Osteoblast (primary cell): ENCODE measurements around the gene IL22RA1. TPM values are rescaled to one million over a fixed set of nuclear protein-coding genes. Genes with fewer than 3 reads are reported as not detected.

Experiments used
- DNase-seq: peaks from one replicate; pipeline ENCODE4 v3.0.0; 2011; ENCODE audit warnings: low spot score, mixed read lengths; ENCODE audit not compliant: insufficient read length; ENCODE audit errors: missing footprints
- H2AFZ ChIP-seq: 2 replicates; pipeline ENCODE4 v1.6.0; 2011; ENCODE audit warnings: mild to moderate bottlenecking, low read length
- H3K27ac ChIP-seq: 2 replicates; pipeline ENCODE4 v1.5.1; 2011; ENCODE audit warnings: mild to moderate bottlenecking, low read depth, low read length, moderate library complexity
- H3K27me3 ChIP-seq: 2 replicates; pipeline ENCODE4 v1.6.0; 2012; ENCODE audit warnings: mild to moderate bottlenecking, control low read depth, inconsistent platforms, low read length, moderate library complexity; ENCODE audit not compliant: insufficient read depth
- H3K36me3 ChIP-seq: 2 replicates; pipeline ENCODE4 v1.5.1; 2011; ENCODE audit warnings: mild to moderate bottlenecking, low read length, control low read depth, moderate library complexity; ENCODE audit not compliant: insufficient read depth
- H3K4me1 ChIP-seq: 2 replicates; pipeline ENCODE4 v1.5.1; 2011; ENCODE audit warnings: mild to moderate bottlenecking, low read length, control low read depth, moderate library complexity; ENCODE audit not compliant: insufficient read depth
- H3K4me2 ChIP-seq: 2 replicates; pipeline ENCODE4 v1.6.0; 2011; ENCODE audit warnings: mild to moderate bottlenecking, low read length; ENCODE audit not compliant: insufficient read depth
- H3K4me3 ChIP-seq: fragments of 200-600 bp; sonication (generic); 3 replicates; pipeline ENCODE4 v1.5.1; 2012; ENCODE audit warnings: mild to moderate bottlenecking, low read length, inconsistent platforms; ENCODE audit not compliant: insufficient read depth
- H3K79me2 ChIP-seq: 2 replicates; pipeline ENCODE4 v1.6.0; 2012; ENCODE audit warnings: mild to moderate bottlenecking, low read length, control low read depth, inconsistent platforms; ENCODE audit not compliant: insufficient read depth
- H3K9me3 ChIP-seq: 2 replicates; pipeline ENCODE4 v1.5.1; 2011; ENCODE audit warnings: low read depth, low read length, control low read depth
- H4K20me1 ChIP-seq: 2 replicates; pipeline ENCODE4 v1.6.0; 2012; ENCODE audit warnings: mild to moderate bottlenecking, low read length, control low read depth; ENCODE audit not compliant: insufficient read depth
- CTCF ChIP-seq: IDR thresholded peaks from 2 replicates; pipeline ENCODE4 v1.5.1; 2011; ENCODE audit warnings: mild to moderate bottlenecking, low read depth, low read length, moderate library complexity; ENCODE audit errors: extremely low read depth
- total RNA-seq: library from RNA; depleted of rRNA; stranded (reverse); fragments of >200 nt; gene quantifications from 2 replicates; pipeline ENCODE4 v1.2.3, GENCODE V29; 2012

Gene IL22RA1
- total RNA-seq, 1 donor: under 0.01 TPM

DNA sequence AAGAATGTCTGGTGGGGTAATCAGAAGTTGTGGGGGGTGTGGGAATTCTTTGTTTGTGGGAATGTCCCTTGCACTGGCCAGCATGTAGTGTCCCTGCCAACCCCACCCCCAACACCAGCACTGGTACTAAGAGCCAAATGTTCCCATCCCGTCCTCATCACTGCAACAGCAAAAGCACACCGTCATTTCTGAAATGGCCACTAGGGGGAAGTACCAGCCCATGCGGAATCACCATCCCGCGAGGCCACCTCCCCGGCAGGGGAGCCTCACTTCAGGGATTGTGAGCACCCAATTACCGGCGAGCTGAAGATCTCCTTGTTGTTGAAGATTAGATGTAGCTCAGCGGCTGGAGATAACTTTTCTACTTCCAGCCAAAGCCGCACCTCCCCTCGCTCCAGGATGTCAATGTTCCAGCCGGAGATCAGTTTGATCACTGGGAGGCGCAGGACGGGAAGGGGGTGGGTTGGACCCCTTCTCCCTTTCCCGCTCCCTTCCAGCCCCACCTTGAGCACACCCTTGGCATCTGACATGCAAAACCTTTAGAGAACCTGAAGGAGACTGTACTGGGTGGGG, 72.0 kb downstream of the IL22RA1 start:
- no peaks in the 10 kb centered on the region for H3K9me3 ChIP-seq
- H3K36me3 ChIP-seq: no peaks in the 10 kb centered on the region
- TF ChIP-seq CTCF: peak; percentile 95
- no peak overlapping the region for H3K4me2 ChIP-seq
- H4K20me1 ChIP-seq: no peaks in the 10 kb centered on the region
- H3K27me3 ChIP-seq: peaks cover 8% of the 10 kb centered on the region
- peak overlapping the region; percentile 21 for H2AFZ ChIP-seq
- H3K4me1 ChIP-seq: no peaks in the 10 kb centered on the region
- H3K27ac ChIP-seq: no peak overlapping the region
- no peaks in the 10 kb centered on the region for H3K79me2 ChIP-seq
- peak; percentile 97 for DNase-seq
- H3K4me3 ChIP-seq: no peak overlapping the region

DNA sequence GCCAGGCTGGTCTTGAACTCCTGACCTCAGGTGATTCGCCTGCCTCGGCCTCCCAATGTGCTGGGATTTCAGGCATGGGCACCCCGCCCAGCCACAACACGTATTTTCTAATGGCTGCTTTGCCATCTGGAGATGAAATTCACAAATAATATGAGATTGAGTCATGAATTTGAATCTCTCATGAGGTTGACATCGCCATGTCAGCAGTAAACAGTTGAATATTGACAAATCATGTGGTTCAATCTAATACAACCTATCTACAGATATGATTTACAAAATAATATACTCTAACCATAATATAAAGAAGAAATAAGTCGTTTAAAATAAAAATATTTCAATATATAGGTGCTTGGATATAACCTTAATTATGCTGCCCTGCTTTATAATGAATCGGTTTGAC, 73.1 kb downstream of the IL22RA1 start:
- Histone ChIP-seq H3K27me3 (peaks cover 8% of the 10 kb centered on the region), H4K20me1 (no peaks in the 10 kb centered on the region), H3K4me2 (no peak overlapping the region), H2AFZ (no peak overlapping the region), H3K27ac (no peak overlapping the region), H3K4me1 (no peaks in the 10 kb centered on the region), H3K4me3 (no peak overlapping the region), H3K9me3 (no peaks in the 10 kb centered on the region), H3K79me2 (no peaks in the 10 kb centered on the region), H3K36me3 (no peaks in the 10 kb centered on the region)
- TF ChIP-seq CTCF: no peak
- no peak for DNase-seq

Other genes starting within 250 kb of the IL22RA1 start
- gene CNR2, start 229.8 kb downstream of the IL22RA1 start, total RNA-seq: not detected in 2 replicates
- gene PNRC2, start 183.3 kb downstream of the IL22RA1 start, total RNA-seq: 66.3 and 74.9 TPM in 2 replicates
- 80.7 and 81.1 TPM in 2 replicates for gene SRSF10, start 162.8 kb downstream of the IL22RA1 start, total RNA-seq
- under 0.01 TPM in 1 of 2 replicates, not detected in the other for gene MYOM3, start 31.0 kb downstream of the IL22RA1 start, total RNA-seq
- gene IFNLR1, start 44.1 kb upstream of the IL22RA1 start, total RNA-seq: under 0.01 TPM in 1 of 2 replicates, not detected in the other
- not detected in 2 replicates for gene GRHL3, start 176.2 kb upstream of the IL22RA1 start, total RNA-seq